Epithelial cell of esophagus (primary cell): ENCODE results near the gene CACYBP.

Experiments
- DNase-seq: peaks from one replicate; pipeline ENCODE4 v3.0.0; 2010; ENCODE audit warnings: low read depth
- H3K4me3 ChIP-seq: 2 replicates; pipeline ENCODE4 v1.5.1; 2011; ENCODE audit warnings: mild to moderate bottlenecking, low read length, control low read depth
- TF ChIP-seq, protein P1 (sequence below): IDR thresholded peaks from 2 replicates; pipeline ENCODE4 v1.5.1; 2011; ENCODE audit warnings: low read depth, mild to moderate bottlenecking, low read length, control low read depth, inconsistent platforms; ENCODE audit not compliant: insufficient read depth; ENCODE audit errors: missing control alignments

CACYBP gene

DNA sequence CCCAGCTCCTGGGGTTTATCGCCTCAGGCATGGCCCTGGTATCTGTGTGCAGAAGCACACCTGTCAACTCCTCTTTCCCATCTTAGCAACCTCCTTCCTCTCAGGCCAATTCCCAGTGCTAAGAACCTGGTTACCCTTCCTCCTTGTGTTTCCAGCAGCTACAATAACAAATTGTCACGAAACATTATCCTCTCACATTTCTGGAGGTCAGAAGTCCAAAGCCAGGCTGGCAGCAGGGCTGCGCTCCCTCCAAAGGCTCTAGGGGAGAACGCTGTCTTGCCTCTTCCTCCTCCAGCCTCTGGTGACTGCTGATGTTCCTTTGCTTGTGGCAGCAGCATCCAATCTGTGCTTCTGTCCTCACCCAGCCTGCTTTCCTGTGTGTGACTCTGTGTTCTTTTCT is 34.2 kb downstream of the CACYBP start:
- no peak overlapping the region for H3K4me3 ChIP-seq
- TF ChIP-seq, protein P1, sequence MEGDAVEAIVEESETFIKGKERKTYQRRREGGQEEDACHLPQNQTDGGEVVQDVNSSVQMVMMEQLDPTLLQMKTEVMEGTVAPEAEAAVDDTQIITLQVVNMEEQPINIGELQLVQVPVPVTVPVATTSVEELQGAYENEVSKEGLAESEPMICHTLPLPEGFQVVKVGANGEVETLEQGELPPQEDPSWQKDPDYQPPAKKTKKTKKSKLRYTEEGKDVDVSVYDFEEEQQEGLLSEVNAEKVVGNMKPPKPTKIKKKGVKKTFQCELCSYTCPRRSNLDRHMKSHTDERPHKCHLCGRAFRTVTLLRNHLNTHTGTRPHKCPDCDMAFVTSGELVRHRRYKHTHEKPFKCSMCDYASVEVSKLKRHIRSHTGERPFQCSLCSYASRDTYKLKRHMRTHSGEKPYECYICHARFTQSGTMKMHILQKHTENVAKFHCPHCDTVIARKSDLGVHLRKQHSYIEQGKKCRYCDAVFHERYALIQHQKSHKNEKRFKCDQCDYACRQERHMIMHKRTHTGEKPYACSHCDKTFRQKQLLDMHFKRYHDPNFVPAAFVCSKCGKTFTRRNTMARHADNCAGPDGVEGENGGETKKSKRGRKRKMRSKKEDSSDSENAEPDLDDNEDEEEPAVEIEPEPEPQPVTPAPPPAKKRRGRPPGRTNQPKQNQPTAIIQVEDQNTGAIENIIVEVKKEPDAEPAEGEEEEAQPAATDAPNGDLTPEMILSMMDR = no peak
- DNase-seq = no peak

DNA sequence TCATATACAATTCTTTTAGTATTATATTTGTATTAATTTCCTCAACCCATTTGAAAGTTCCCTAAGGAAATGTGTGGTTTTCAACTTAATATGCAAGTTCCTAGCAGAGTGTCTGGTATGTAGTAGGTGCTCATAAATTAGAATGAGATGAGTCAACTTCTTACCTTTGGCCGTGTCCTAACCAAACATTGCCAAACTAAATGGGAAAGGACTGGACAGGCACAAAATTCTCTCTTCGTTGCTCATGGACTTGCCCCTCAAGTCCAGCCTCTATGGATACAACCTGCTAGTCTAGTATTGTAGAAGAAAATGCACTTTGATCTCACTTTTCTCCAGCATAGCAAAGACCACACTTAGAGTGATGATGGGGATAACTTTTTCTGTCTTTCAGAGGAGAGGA is 35.0 kb downstream of the CACYBP start:
- H3K4me3 ChIP-seq = no peak overlapping the region
- TF ChIP-seq, protein P1 = no peak
- DNase-seq = peak; percentile 66

DNA sequence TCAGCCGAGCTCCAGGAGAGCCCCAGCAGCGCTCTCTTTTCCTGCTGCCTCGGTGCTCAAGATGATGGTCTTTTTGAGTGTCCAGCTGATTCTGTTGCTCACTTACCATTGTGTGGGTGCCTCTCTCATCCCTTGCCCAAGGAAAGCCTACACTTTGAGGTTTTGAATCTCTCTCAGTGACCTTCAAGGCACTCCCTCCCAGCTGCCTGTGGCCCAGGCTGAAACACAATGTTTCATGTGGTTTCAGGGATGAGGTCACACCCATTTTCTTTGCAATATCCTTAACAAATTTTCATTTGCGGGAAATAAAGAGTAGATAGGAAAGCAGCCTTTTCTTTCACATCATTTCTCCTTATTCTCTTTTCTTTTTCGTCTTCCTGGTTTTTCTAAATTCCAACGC is 36.1 kb downstream of the CACYBP start:
- DNase-seq = no peak
- TF ChIP-seq, protein P1 = no peak
- no peak overlapping the region for H3K4me3 ChIP-seq

DNA sequence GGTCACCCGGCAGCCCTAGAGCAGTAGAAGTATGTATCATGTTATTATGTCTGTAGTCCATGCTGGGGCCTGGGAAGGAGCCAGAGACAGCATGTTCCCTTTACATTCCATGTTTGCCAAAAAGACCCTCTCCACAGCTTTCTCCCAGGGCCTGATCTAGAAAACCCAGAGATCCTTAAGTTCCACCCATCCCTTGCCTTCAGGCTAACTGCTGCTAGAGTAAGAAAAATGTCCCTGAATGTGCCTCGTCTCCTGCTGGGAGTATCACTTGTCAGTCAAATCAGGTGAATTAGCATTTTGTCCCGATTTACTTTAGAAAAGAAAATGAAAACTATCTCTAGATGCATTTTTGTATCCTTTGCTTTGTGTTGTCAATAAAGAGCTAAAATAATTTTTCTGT is 36.7 kb downstream of the CACYBP start:
- TF ChIP-seq, protein P1 = no peak
- no peak for DNase-seq
- no peak overlapping the region for H3K4me3 ChIP-seq

DNA sequence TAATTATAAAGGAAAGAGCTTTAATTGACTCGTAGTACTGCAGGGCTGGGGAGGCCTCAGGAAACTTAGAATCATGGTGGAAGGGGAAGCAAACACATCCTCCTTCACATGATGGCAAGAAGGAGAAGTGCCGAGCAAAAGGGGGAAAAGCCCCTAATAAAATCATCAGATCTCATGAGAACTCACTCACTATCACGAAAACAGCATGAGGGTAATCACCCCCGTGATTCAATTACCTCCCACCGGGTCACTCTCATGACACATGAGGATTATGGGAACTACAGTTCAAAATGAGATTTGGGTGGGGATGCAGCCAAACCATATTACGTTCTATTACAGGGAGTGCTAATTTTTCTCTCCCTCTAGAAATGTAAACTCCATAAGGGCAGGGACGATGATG is 37.7 kb downstream of the CACYBP start:
- no peak for DNase-seq
- no peak overlapping the region for H3K4me3 ChIP-seq
- TF ChIP-seq, protein P1 = no peak

GRCh38 chr1:175040324-175040879 is 40.7 kb downstream of the CACYBP start:
- TF ChIP-seq, protein P1 = no peak
- H3K4me3 ChIP-seq = no peak overlapping the region
- DNase-seq = no peak

DNA sequence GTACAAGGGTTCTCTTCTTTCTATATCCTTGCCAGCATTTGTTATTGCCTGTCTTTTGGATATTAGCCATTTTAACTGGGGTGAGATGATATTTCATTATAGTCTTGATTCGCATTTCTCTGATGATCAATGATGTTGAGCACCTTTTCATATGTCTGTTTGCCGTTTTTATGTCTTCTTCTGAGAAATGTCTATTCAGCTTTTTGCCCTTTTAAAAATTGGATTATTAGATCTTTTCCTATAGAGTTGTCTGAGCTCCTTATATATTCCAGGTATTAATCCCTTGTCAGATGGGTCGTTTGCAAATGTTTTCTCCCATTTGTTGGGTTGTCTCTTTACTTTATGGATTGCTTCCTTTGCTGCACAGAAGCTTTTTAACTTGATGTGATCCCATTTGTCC is 42.9 kb downstream of the CACYBP start:
- no peak for DNase-seq
- H3K4me3 ChIP-seq = no peak overlapping the region
- TF ChIP-seq, protein P1 = no peak
